CD4-positive, alpha-beta T cell treated with Interleukin-6 for 4 hours (primary cell): ENCODE data around the gene CDRT4.
"Not testable (repeated sequence)": the region's sequence is repeated elsewhere in the genome, so short reads cannot be mapped to it uniquely, and the experiment has no call there.

Experiments
- DNase-seq: peaks from one replicate; pipeline ENCODE4 v3.0.0-alpha.2; 2020; ENCODE audit warnings: mixed read lengths

The CDRT4 gene

DNA sequence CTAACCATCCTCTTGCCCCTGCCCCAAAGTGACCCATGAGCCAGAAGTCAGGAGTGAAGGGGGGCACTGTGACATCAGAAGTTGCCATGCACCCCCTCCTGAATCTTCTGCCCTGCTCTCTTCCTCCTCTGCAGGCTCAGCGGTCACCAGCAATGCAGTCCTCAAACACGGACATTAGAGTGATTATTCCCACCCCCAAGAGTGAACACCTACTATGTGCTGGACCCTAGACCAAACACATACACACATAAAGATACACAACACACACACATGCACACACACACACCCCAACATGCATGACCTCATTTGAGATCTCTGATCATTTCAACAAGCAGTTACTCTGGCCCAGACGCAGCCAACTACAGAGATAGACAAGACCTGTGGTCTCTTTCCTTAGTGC, at the start of gene CDRT4:
TSS of gene CDRT4 (minus strand) at position 30 of the 400 bp plus-strand sequence. CDS start 27,383 bp downstream, outside the sequence.
- DNase-seq: no peak

DNA sequence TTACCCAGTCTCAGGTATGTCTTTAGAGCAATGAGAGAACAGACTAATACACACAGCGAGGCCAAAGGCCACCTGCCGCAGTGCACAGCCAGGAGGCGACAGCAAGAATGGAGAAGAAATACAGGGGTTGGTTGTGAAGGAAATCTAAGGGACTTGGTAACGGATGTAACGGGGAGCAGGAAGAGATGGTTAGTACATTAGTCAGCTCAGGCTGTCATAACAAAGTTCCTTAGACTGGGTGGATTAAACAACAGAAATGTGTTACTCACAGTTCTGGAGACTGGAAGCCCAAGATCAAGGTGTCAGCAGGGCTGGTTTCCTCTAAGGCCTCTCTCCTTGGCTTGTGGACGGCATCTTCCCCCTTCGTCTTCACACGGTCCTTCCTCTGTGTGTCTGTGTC, 48.7 kb upstream of the CDRT4 start:
- no peak for DNase-seq

- DNase-seq: no peak
Observed at GRCh38 chr17:15514469-15514868, 47.0 kb upstream of the CDRT4 start.

DNA sequence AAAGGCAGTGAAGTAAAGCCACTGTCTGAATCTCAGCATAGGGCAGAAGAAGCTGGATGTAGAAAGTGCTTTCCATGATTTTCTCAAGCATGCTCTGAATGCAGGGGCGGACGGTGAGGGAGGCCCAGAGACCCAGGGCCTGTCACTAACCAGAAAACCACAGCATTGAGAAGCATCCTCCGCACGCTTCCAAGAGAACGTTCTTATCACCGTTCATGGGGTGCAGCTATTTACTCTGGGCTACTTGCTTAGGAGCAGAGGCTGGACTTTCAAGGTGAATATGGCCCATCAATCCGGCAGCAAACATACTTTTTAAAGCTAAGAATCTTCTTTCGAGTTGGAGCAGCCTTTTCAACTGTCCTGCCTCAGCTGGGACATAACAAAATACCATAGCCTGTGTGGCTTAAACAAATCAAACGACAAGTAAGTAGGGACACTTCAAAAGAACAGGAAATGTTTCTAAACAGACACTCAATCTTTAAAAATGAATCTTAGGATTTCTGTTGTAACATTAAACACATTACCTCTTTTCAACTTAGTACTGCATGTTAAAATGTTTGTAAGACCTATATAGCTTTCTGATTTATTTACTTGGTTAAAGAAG, 46.5 kb upstream of the CDRT4 start:
- DNase-seq: no peak

GRCh38 chr17:15513058-15513791, 45.8 kb upstream of the CDRT4 start:
- no peak for DNase-seq

- DNase-seq: no peak
Observed at GRCh38 chr17:15512071-15512709, 44.8 kb upstream of the CDRT4 start.

DNA sequence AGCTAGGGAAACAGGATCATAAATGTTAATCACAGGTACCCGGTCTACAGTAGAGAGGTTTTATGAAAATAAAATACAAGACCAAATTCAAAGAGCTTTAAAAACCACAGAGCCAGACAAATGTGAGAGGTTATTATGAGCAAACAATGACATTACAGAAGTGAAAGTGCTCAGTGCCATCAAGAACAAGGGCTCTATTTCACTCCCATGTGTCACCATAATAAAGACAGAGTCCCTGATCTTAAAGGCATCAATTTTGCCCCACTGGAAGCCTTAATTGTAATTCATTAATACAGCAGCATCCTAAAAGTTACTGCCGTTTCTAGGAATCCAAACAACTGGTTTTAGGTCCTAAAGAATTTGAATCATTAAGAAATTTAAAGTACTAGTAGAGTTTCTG, 43.7 kb upstream of the CDRT4 start:
- no peak for DNase-seq

DNA sequence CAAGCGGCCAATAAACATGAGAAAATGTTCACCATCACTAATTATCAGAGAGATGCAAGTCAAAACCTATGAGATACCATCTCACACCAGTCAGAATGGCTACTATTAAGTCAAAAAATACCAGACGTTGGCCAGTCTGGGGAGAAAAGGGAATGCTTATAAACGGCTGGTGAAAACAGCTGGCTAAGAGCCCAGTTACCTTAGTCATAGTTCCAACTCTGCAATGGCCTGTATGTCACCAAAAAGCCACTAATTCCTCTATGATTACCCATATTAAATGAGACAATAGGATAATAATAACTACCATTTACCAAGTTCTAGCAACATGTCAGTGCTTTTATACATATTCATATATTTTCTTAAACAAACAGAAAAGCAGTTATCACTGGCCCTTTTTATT, 42.9 kb upstream of the CDRT4 start:
- DNase-seq: no peak

DNA sequence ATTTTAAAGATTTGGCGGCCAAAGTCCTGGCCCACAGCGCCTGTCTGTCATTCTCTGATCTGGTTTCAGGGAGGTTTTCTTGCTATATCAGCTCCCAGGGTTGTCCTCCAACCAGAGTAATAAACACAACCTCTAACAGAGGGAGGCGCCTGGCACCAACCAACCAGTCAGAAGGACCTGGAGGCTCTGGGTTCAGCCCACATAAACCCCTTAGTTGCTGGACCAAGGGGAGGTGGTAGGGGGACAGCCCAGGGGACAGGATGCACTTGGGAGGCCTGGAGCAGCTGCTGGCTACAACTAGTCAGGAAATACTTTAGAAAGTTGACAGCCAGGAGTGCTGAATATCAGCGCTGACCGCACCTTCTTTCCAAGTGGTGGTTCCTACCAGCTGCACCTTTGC, 41.7 kb upstream of the CDRT4 start:
- no peak for DNase-seq

DNA sequence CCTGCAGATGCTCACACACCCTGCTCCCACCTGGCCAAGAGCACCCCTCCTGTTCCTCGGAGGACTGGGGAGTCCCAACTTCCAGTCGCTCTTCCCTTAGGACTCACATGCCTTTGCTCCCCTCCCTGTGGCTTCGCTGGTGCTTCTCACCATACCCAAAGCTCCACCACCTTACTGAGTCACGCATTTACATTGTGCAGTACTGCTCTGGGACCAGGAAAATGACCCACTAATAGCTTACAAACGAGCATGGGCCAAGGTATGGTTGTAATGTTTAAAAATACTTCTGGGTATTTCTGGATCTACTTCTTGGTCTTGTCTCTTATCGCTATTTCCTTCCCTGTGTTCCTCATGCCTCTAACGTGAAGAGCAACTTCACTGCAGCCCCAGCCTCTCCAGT, 41.0 kb upstream of the CDRT4 start:
- no peak for DNase-seq

GRCh38 chr17:15507896-15508295, 40.5 kb upstream of the CDRT4 start:
- DNase-seq: no peak

DNA sequence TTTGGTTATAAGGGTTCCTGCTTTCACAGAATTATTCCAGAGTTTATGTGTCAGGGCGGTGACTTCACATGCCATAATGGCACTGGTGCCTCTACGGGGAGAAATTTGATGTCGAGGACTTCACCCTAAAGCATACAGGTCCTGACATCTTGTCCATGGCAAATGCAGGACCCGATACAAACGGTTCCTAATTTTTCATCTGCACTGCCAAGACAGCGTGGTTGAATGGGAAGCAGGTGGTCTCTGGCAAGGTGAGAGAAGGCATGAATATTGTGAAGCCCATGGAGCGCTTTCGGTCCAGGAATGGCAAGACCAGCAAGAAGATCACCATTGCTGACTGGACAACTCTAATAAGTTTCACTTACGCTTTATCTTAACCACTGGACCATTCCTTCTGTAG, 39.6 kb upstream of the CDRT4 start:
- no peak for DNase-seq

DNA sequence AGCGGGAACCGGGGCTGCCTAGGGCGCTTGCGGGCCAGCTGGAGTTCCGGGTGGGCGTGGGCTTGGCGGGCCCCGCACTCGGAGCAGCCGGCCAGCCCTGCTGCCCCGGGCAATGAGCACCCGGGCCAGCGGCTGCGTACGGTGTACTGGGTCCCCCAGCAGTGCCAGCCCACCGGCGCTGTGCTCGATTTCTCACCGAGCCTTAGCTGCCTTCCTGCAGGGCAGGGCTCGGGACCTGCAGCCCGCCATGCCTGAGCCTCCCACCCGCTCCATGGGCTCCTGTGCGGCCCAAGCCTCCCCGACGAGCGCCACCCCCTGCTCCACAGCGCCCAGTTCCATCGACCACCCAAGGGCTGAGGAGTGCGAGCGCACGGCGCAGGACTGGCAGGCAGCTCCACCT, 38.3 kb upstream of the CDRT4 start:
- DNase-seq: not testable (repeated sequence)

DNA sequence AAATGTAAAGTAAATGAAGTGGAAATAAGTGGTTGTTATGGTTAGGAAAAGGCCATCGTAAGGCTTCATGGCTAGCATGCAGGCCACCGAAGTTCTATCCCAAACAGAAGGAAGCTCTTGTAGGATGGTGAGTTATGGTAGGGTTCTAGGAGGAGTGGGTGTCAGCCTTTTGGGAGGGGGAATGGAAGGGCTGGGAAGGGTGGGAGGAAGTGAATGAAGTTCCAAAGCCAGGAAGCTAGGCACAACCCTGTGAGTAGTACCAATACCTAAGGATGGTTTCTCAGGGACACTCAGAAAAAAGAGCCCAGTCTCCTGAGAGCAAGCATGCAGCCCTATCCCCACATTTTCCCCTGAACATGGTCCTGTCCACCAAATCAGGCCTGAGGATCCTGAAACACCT, 36.3 kb upstream of the CDRT4 start:
- DNase-seq: no peak

- peak; percentile 61 for DNase-seq
Observed at GRCh38 chr17:15502369-15503112, 35.1 kb upstream of the CDRT4 start.

DNA sequence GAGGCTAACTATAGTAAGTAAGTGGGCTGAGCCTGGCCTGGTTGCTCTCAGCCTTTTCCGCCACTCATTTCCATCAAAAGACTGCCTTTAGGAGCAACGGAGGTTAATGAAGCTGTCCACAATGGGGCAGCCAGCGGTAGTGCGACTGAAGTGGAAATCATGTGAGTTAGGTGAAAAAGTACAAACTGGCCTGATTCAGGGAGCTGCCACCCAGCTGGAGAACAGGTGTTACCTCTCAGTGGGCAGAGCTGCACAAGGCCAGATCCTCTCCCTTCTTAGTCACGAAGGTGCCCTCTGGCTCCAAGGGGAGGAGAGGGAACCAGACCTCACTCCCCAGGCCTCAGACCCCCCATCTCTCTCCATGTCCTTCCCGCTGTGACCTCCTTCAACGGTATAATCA, 34.4 kb upstream of the CDRT4 start:
- no peak for DNase-seq

DNA sequence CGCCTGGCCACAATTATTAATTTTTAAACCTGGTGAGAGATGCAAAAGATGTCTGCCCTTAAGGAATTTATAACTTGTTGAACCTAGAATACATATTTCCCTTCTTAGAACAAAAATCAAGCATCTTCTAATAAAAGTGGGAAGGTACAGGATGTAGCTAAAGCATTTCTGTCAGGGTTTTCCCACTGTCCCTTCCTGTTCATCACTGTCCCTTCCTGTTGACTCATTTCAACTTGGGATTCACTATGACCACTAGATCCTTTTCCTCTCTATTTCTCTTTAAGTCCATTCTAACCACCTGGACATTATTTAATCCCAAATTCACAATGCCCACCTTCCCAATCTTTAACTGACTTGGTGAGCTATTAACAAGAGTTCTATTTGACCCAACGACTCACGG, 33.9 kb upstream of the CDRT4 start:
- no peak for DNase-seq

DNA sequence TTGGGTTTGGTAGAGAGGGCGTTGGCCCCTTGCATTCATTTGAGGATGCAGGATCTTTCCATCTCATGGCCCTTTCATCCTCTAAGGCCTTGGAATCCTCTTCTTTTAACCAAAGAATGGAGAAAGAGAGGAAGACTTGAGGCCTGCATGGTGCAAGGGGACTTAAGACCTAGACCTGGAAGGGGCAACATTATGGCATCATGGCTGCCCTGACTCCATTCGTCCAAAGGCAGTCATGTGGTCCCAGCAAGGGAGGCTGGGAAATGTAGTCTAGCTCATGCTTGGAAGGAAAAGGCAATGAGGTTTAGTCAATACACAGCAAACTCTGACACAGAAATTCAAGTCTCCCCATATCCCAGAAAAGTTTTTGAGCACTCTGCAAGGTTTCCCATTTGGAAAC, 30.7 kb upstream of the CDRT4 start:
- DNase-seq: no peak

DNA sequence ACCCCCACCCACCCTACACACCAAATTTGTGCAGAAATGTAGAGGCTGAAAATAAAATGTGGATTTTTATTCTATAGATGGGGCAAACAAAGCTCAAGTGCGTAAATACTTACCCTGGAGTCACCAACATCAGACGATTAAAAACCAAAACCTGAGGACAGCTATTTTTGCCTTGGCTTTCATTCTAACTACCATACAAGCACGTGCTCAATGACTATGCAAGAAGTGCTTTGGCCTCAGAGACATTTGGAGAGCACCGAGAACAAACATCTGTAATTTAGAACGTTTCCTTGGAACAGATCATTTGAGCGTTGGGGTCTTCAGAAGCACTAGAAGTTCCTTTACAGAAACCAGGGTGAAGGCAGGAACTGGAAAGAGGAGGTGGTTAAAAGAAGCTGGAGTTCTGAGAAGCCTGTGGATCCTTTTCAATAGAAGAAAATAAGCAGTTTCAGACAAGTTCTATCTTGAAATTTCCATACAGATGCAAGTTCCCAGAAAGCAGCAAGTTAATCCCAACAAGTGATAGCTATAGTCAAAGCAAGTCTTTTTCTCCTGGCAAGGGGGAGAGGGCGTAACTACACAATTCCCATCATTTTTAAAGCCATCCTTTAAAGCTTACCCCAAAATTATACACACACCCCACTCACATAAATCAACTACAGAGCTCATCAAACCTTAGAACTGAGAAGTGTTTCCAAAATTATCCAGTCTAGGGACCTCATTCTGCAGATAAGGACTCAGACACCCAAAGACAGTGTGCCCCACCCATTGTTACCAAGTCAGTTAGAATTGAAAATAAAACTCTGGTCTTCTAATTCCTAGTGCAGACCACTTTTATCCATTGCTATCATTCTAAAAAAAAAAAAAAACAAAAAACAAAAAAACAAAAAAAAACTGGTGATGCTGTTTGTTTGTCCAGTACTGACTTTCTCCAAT, 29.6 kb upstream of the CDRT4 start:
- DNase-seq: no peak

- DNase-seq: no peak
Observed at GRCh38 chr17:15494821-15495220, 27.4 kb upstream of the CDRT4 start.

GRCh38 chr17:15493693-15494035, 26.2 kb upstream of the CDRT4 start:
- no peak for DNase-seq
